Glutamatergic neuron (in vitro differentiated cells): Measurements from ENCODE around the gene AK6. TPM values are rescaled to one million over a fixed set of nuclear protein-coding genes. Genes with fewer than 3 reads are reported as not detected.

ENCODE experiments used
- DNase-seq: peaks from one replicate; pipeline ENCODE4 v3.0.0; 2022
- H3K27ac Mint-ChIP-seq: one replicate; pipeline ENCODE4 v1.8.0; 2020; ENCODE audit warnings: mild to moderate bottlenecking, mixed read lengths, inconsistent platforms; ENCODE audit not compliant: unreplicated experiment
- H3K27me3 Mint-ChIP-seq: one replicate; pipeline ENCODE4 v1.8.0; 2020; ENCODE audit warnings: mild to moderate bottlenecking, moderate library complexity, mixed read lengths, inconsistent platforms; ENCODE audit not compliant: unreplicated experiment
- H3K36me3 Mint-ChIP-seq: one replicate; pipeline ENCODE4 v1.8.0; 2020; ENCODE audit warnings: mild to moderate bottlenecking, mixed read lengths, inconsistent platforms; ENCODE audit not compliant: unreplicated experiment
- H3K4me1 Mint-ChIP-seq: one replicate; pipeline ENCODE4 v1.8.0; 2020; ENCODE audit warnings: mild to moderate bottlenecking, low read depth, mixed read lengths, inconsistent platforms; ENCODE audit not compliant: unreplicated experiment
- H3K4me3 Mint-ChIP-seq: one replicate; pipeline ENCODE4 v1.8.0; 2020; ENCODE audit warnings: mild to moderate bottlenecking, mixed read lengths, inconsistent platforms; ENCODE audit not compliant: unreplicated experiment
- H3K9me3 Mint-ChIP-seq: one replicate; pipeline ENCODE4 v1.8.0; 2020; ENCODE audit warnings: mild to moderate bottlenecking, moderate library complexity, mixed read lengths, inconsistent platforms; ENCODE audit not compliant: unreplicated experiment
- CTCF ChIP-seq: fragments of 200-600 bp; sonication (generic); IDR thresholded peaks from one replicate; pipeline ENCODE4 v1.5.0; 2021; ENCODE audit not compliant: partially characterized antibody, unreplicated experiment
- total RNA-seq: library from RNA; stranded (reverse); fragmentation: NEBNext Ultra II Directional; extraction: Animal tissue kit (Norgen Biotek cat#: 25700); gene quantifications from one replicate; pipeline ENCODE4 v1.2.1, GENCODE V29; 2021; ENCODE audit not compliant: unreplicated experiment

The AK6 gene
- total RNA-seq, 1 donor from 2014 or later = 17.6 TPM

GRCh38 chr5:69414885-69415583, 45.7 kb upstream of the AK6 start, which contains the start of gene MARVELD2:
Gene MARVELD2, plus strand, starts transcription at chr5:69415116. Its CDS starts 4,270 bp downstream, at chr5:69419386.
- Mint-ChIP-seq H3K27me3 (peaks cover 8% of the 10 kb centered on the region), H3K4me1 (peaks cover 3% of the 10 kb centered on the region), H3K27ac (no peak within 1 kb of the TSS), H3K36me3 (no peaks in the 10 kb centered on the region), H3K4me3 (peak within 1 kb of the TSS; percentile 77), H3K9me3 (peaks cover 3% of the 10 kb centered on the region)
- DNase-seq = peak; percentile 57
- no peak for TF ChIP-seq CTCF

GRCh38 chr5:69404659-69405330, 35.5 kb upstream of the AK6 start:
- Mint-ChIP-seq H3K27ac (no peak overlapping the region), H3K36me3 (no peaks in the 10 kb centered on the region), H3K4me3 (no peak overlapping the region), H3K9me3 (no peaks in the 10 kb centered on the region), H3K27me3 (peaks cover 2% of the 10 kb centered on the region), H3K4me1 (no peaks in the 10 kb centered on the region)
- no peak for DNase-seq
- no peak for TF ChIP-seq CTCF

GRCh38 chr5:69378376-69378775, 9.1 kb upstream of the AK6 start:
- TF ChIP-seq CTCF = no peak
- H3K36me3 Mint-ChIP-seq = no peaks in the 10 kb centered on the region
- H3K27ac Mint-ChIP-seq = no peak overlapping the region
- no peaks in the 10 kb centered on the region for H3K27me3 Mint-ChIP-seq
- H3K9me3 Mint-ChIP-seq = no peaks in the 10 kb centered on the region
- H3K4me3 Mint-ChIP-seq = no peak overlapping the region
- no peak for DNase-seq
- no peaks in the 10 kb centered on the region for H3K4me1 Mint-ChIP-seq

- H3K9me3 Mint-ChIP-seq = peaks cover 3% of the 10 kb centered on the region
- no peaks in the 10 kb centered on the region for H3K4me1 Mint-ChIP-seq
- DNase-seq = no peak
Observed at GRCh38 chr5:69374911-69375446, 5.7 kb upstream of the AK6 start.

More at GRCh38 chr5:69374911-69375446, 5.7 kb upstream of the AK6 start:
- no peaks in the 10 kb centered on the region for H3K36me3 Mint-ChIP-seq
- no peak overlapping the region for H3K27ac Mint-ChIP-seq
- H3K4me3 Mint-ChIP-seq = no peak overlapping the region
- H3K27me3 Mint-ChIP-seq = peaks cover 2% of the 10 kb centered on the region
- TF ChIP-seq CTCF = no peak
